MV-4-11 (cell line): ENCODE results near the gene CDO1.

Source experiments
- DNase-seq: peaks from one replicate; lab custom pipeline; 2025; lab: John Stamatoyannopoulos, UW

CDO1 gene

GRCh38 chr5:115785381-115786065, 30.9 kb downstream of the CDO1 start:
- DNase-seq: no peak

- no peak for DNase-seq
These were observed 38.0 kb downstream of the CDO1 start for GRCh38 chr5:115778417-115778816.

GRCh38 chr5:115776989-115777388, 39.5 kb downstream of the CDO1 start:
- no peak for DNase-seq

- DNase-seq: no peak
These were observed 40.5 kb downstream of the CDO1 start for GRCh38 chr5:115775999-115776398.

GRCh38 chr5:115774684-115775083, 41.8 kb downstream of the CDO1 start:
- DNase-seq: no peak

GRCh38 chr5:115772731-115773475, 43.6 kb downstream of the CDO1 start:
- no peak for DNase-seq

- DNase-seq: no peak
These were observed 46.0 kb downstream of the CDO1 start for GRCh38 chr5:115770466-115770865.

GRCh38 chr5:115767424-115767823, 49.0 kb downstream of the CDO1 start:
- no peak for DNase-seq

- DNase-seq: no peak
These were observed 49.9 kb downstream of the CDO1 start for GRCh38 chr5:115766608-115767007.

GRCh38 chr5:115758356-115758755, 58.1 kb downstream of the CDO1 start:
- DNase-seq: no peak

- no peak for DNase-seq
These were observed 60.8 kb downstream of the CDO1 start for GRCh38 chr5:115755675-115756074.
